ENCODE results near the gene FRMPD4.

Gene FRMPD4

GRCh38 chrX:12441381-12442128 is 303.3 kb downstream of the FRMPD4 start:
- no peak for TF ChIP-seq CTCF (IDR thresholded peaks at IDR 0.05; ENCODE audit: control extremely low read depth, extremely low read depth, low read depth, missing control alignments)
- no peak for DNase-seq (ENCODE audit: extremely low spot score)
- CTCF ChIA-PET = no interaction called here
- POLR2A ChIA-PET = no interaction called here

DNA sequence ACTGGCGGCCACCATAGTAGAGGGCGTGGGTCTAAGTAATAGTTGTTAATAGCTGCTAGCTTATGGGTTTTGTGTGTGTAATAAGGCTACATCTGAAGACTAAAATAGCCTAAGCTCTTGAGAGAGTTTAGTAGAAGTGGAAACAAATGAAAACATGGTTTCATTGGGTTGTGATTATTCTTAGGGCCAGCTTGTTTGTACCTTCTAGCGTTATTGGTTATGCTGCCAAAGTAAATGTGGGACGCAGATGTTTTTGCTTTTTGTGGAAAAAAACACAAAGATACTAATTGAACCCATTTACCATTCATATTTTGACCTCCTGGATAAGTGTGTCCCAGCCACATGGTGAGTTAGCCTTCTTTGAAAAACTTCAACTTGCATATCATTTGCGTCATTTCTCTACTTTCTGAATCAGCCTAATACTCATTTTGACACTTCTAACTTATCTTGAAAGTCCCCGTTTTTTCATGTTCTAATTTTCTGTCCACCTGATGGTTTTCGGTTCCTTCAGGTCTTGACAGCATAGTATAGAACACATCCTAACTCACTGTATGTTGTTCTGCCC is 305.3 kb downstream of the FRMPD4 start:
- DNase-seq (ENCODE audit: extremely low spot score) = peak; percentile 17
- CTCF ChIA-PET = no interaction called here
- POLR2A ChIA-PET = no interaction called here
- TF ChIP-seq CTCF (IDR thresholded peaks at IDR 0.05; ENCODE audit: control extremely low read depth, extremely low read depth, low read depth, missing control alignments) = no peak

- ChIA-PET POLR2A (no interaction called here), CTCF (no interaction called here)
- DNase-seq (ENCODE audit: extremely low spot score) = no peak
- TF ChIP-seq CTCF (IDR thresholded peaks at IDR 0.05; ENCODE audit: control extremely low read depth, extremely low read depth, low read depth, missing control alignments) = no peak
These were observed 308.2 kb downstream of the FRMPD4 start for GRCh38 chrX:12446342-12447075.

DNA sequence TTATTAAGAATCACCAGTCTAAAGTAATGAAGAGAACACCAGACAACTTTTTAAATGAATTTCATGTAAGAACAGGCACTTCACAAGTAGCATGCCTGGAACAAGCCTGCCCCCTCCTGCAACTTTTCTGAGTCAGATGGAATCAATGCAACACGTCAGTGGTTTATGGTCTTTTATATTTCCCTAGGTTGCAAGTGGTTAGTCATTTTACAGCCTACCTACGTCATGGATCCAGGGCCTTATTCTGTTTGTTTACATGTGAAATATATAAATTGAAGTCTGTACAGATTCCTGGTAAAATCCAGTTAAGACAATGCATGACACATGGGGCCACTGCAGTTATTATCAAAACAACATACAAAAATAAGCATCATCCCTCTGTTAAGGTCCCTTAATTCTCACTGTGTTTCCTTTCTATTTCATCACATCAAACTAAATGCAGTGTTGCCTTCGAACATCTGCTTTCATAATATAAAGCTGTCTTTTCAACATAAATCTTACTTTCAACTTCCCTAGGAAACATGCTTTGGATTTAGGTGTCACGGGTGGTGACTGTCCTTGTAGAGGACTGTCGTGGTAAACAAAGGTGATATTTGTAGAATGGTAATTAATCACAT is 309.3 kb downstream of the FRMPD4 start:
- ChIA-PET POLR2A (no interaction called here), CTCF (no interaction called here)
- DNase-seq (ENCODE audit: extremely low spot score) = no peak
- no peak for TF ChIP-seq CTCF (IDR thresholded peaks at IDR 0.05; ENCODE audit: control extremely low read depth, extremely low read depth, low read depth, missing control alignments)

DNA sequence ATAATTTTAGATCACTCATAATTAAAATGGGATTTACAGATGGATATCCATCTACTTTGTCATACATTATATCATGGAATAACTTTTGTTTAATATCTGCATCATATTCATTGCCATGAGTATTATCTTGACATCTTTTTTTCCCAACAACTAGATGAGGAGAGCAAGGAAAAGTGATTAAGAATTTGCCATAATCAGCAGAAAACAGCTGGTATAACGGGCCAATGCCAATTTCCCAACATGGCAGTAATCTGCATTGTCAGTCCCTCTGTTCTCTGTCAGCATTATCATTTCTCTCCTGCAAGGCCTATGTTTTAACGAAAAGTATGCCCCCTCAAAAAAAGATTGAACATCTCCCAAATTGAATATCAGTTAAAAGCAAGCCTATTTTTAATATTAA is 314.0 kb downstream of the FRMPD4 start:
- DNase-seq (ENCODE audit: extremely low spot score) = no peak
- no peak for TF ChIP-seq CTCF (IDR thresholded peaks at IDR 0.05; ENCODE audit: control extremely low read depth, extremely low read depth, low read depth, missing control alignments)
- ChIA-PET CTCF (no interaction called here), POLR2A (no interaction called here)

DNA sequence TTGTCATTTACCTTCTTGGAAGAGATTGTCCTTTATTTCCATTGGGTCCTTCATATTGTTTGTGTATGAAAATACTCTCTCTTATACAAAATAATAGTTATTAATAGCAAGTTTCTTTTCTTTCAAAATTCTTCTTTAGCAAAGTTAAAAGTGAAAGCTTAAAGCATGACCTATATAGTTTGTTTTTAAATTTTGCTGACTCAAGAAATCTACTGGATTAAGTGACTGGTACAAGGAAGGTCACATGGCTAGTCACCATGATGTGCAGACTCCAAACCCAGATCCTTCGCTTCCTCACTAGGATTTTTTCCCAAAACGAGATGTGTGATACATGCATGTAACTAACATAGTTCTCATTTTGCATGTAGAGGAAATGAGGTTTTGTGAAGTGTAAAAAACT is 322.7 kb downstream of the FRMPD4 start:
- POLR2A ChIA-PET = no interaction called here
- CTCF ChIA-PET = no interaction called here
- DNase-seq (ENCODE audit: extremely low spot score) = no peak
- TF ChIP-seq CTCF (IDR thresholded peaks at IDR 0.05; ENCODE audit: control extremely low read depth, extremely low read depth, low read depth, missing control alignments) = no peak

Data from GM10248 (cell line).